ENCODE data around the gene NDUFV3.
"Not testable (repeated sequence)": the region's sequence is repeated elsewhere in the genome, so short reads cannot be mapped to it uniquely, and the experiment has no call there.

NDUFV3 gene

DNA sequence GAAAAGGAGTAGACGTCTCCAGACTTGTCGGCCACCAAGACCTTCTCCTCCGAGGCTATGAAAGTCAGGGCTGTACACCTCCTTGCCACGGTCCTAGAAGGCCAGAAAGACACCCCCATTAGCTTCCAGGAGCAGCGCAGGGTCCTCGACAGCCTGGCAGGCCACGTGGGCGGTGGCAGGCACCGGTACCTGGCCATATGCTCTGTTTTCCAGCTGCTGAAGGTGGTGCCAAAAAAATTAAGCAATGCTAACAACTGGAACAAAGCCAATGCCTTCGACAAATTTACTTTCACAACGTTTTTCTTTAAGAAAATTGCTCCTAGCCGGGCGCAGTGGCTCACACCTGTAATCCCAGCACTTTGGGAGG is 29.6 kb upstream of the NDUFV3 start:
- no peak for DNase-seq
- Mint-ChIP-seq H3K4me1 (ENCODE audit: low read depth) (peaks cover 32% of the 10 kb centered on the region), H3K4me3 (no peak overlapping the region), H3K9me3 (no peaks in the 10 kb centered on the region), H3K36me3 (ENCODE audit: low read depth) (peaks cover 94% of the 10 kb centered on the region), H3K27ac (no peak overlapping the region), H3K27me3 (no peaks in the 10 kb centered on the region)

DNA sequence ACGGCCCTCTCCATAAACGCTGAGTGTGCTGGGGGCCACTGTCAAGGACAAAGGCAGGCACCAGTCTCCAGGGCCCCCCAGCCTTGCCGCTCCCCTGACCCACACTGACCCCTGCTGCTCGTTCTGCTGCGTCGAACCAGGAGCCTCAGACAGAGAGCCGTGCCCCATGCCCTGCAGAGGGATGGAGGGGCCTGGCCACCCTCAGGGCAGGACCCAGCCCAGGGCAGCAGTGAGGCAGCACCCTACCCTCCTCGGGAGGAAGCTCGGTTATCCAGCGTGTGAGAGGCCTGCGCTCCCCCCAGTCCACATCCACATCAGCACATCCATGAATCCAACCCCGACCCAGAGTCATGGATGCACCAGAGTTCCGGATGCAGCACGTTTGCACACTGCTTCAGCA is 28.8 kb upstream of the NDUFV3 start:
- Mint-ChIP-seq H3K36me3 (ENCODE audit: low read depth) (peaks cover 94% of the 10 kb centered on the region), H3K9me3 (no peaks in the 10 kb centered on the region)

GRCh38 chr21:42864815-42865775 is 28.0 kb upstream of the NDUFV3 start:
- no peak for DNase-seq
- Mint-ChIP-seq H3K4me1 (ENCODE audit: low read depth) (peaks cover 36% of the 10 kb centered on the region), H3K4me3 (no peak overlapping the region), H3K27ac (no peak overlapping the region), H3K27me3 (no peaks in the 10 kb centered on the region), H3K9me3 (no peaks in the 10 kb centered on the region), H3K36me3 (ENCODE audit: low read depth) (peaks cover 94% of the 10 kb centered on the region)

More for the DNA sequence above, 28.8 kb upstream of the NDUFV3 start:
- Mint-ChIP-seq H3K27me3 (no peaks in the 10 kb centered on the region), H3K4me3 (no peak overlapping the region), H3K4me1 (ENCODE audit: low read depth) (peaks cover 34% of the 10 kb centered on the region), H3K27ac (no peak overlapping the region)
- no peak for DNase-seq

GRCh38 chr21:42865776-42866160 is 27.3 kb upstream of the NDUFV3 start:
- Mint-ChIP-seq H3K9me3 (no peaks in the 10 kb centered on the region), H3K27ac (no peak overlapping the region), H3K36me3 (ENCODE audit: low read depth) (peaks cover 94% of the 10 kb centered on the region), H3K4me3 (no peak overlapping the region), H3K4me1 (ENCODE audit: low read depth) (peaks cover 36% of the 10 kb centered on the region), H3K27me3 (no peaks in the 10 kb centered on the region)
- DNase-seq = no peak

DNA sequence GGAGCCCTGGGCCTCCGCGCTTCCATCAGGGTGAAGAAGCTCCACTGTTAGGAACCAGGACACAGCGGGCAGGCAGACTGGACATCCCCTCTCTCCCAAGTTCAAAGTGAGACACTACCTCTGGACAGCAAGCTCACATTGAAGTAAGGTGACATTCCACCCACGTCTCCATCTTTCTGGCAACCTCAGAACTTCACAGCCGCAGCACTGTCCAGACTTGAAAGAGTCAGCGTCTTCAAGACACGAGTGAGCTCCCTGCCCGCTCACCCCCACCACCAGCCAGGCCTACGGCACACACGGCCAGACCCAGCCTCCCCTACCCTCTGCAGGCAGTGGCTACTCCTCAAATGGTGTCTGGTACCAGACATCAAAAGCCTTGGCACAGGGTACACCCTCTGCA is 24.9 kb upstream of the NDUFV3 start:
- H3K27me3 Mint-ChIP-seq = no peaks in the 10 kb centered on the region
- H3K36me3 Mint-ChIP-seq (ENCODE audit: low read depth) = peaks cover 97% of the 10 kb centered on the region
- H3K4me3 Mint-ChIP-seq = no peak overlapping the region
- no peak for DNase-seq
- no peaks in the 10 kb centered on the region for H3K9me3 Mint-ChIP-seq
- H3K4me1 Mint-ChIP-seq (ENCODE audit: low read depth) = peaks cover 37% of the 10 kb centered on the region
- H3K27ac Mint-ChIP-seq = peak overlapping the region; percentile 62

- Mint-ChIP-seq H3K9me3 (no peaks in the 10 kb centered on the region), H3K27ac (no peak overlapping the region), H3K27me3 (no peaks in the 10 kb centered on the region), H3K4me1 (ENCODE audit: low read depth) (peaks cover 24% of the 10 kb centered on the region), H3K36me3 (ENCODE audit: low read depth) (peaks cover 100% of the 10 kb centered on the region), H3K4me3 (no peak overlapping the region)
- DNase-seq = no peak
These were observed 20.0 kb upstream of the NDUFV3 start for GRCh38 chr21:42873096-42873495.

GRCh38 chr21:42875811-42876210 is 17.3 kb upstream of the NDUFV3 start:
- not testable (repeated sequence) for H3K27me3 Mint-ChIP-seq, H3K4me3 Mint-ChIP-seq, DNase-seq, H3K9me3 Mint-ChIP-seq
- peaks cover 97% of the 10 kb centered on the region for H3K36me3 Mint-ChIP-seq (ENCODE audit: low read depth)
- peaks cover 32% of the 10 kb centered on the region for H3K4me1 Mint-ChIP-seq (ENCODE audit: low read depth)
- peak overlapping the region; percentile 40 for H3K27ac Mint-ChIP-seq

DNA sequence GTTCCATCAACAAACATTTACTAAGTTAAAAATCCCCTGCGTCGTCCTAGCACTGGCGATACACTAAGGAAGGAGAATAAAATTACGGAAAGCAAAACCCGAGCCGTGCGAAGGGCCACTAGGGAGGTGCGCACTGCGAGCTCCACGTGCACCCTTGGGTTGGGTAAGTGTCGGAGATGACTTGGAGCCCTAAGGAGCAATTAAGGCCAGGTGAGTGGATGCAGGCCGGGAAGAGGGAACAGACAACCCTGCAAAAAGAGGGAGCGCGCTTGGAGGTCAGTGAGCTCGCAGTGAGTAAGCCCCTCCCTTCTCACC is 14.5 kb upstream of the NDUFV3 start:
- Mint-ChIP-seq H3K36me3 (ENCODE audit: low read depth) (peaks cover 69% of the 10 kb centered on the region), H3K9me3 (no peaks in the 10 kb centered on the region), H3K27ac (peak overlapping the region; percentile 94), H3K27me3 (no peaks in the 10 kb centered on the region), H3K4me1 (ENCODE audit: low read depth) (peaks cover 33% of the 10 kb centered on the region), H3K4me3 (peak overlapping the region; percentile 92)
- no peak for DNase-seq

DNA sequence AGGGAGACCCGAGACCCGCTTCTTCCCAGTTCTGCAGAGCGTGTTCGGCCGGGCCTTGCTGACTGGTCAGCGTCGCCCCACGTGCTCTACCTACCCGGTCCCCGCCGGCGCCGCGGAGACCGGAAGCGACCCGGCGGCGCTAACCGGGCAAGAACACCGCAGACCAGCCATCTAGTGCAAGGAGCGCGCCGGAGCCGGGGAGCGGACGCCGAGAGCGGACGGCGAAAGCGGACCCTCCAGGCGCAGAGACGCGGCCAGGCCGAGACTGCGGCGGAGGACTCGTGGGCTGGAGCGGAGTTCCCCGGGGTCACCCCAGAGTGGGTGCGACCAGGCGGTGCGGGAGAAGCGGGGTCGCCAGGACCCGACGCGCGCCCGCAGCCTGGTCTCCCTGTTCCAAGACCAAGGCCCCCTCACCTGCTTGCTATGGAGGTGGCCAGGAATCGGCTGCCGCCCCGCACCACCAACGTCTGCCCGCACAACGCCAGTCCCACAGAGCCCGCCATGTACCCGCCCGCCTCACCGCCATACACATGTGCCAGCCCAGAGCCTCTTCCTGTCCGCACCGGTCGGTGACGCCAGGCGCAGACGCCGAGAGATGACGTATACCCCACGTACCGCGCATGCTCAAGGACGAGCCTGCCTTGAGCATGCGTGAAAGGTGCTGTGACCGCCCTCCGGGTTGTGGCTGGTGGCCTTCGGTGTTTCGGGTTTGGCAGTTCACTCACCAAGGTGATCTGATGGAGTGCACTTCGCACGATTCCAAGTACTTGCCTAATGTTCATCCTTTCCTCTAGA is 13.9 kb upstream of the NDUFV3 start, which contains the start of gene WDR4:
Gene WDR4, minus strand, starts transcription at position 547 of the 795 bp plus-strand sequence. Its CDS starts 44 bp downstream, at position 503.
- H3K27me3 Mint-ChIP-seq = no peaks in the 10 kb centered on the region
- peak; percentile 99 for DNase-seq
- peak within 1 kb of the TSS; percentile 92 for H3K4me3 Mint-ChIP-seq
- H3K27ac Mint-ChIP-seq = peak within 1 kb of the TSS; percentile 94
- H3K9me3 Mint-ChIP-seq = no peaks in the 10 kb centered on the region
- H3K4me1 Mint-ChIP-seq (ENCODE audit: low read depth) = peaks cover 33% of the 10 kb centered on the region
- H3K36me3 Mint-ChIP-seq (ENCODE audit: low read depth) = peaks cover 63% of the 10 kb centered on the region

DNA sequence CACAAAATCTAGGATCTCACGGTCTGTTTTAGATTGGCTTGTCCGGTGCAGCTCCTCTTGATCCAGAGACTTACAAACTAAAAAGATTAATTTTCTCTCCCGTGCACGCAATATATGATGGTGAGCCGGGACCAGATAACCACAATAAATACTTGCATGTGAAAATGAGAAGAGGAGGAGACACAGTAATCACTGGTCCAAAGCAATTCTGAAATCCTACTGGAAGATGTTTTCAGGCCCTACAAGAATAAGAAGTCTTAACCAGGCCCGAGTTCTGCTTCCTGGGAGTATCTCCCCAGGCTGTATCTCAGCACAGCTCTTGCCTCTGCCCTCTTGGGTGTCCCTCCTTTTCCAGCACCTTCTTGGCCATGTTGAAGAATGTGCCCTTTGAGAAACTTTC is 12.8 kb upstream of the NDUFV3 start:
- Mint-ChIP-seq H3K4me1 (ENCODE audit: low read depth) (peaks cover 29% of the 10 kb centered on the region), H3K9me3 (no peaks in the 10 kb centered on the region), H3K27me3 (no peaks in the 10 kb centered on the region), H3K27ac (peak overlapping the region; percentile 94), H3K36me3 (ENCODE audit: low read depth) (peaks cover 51% of the 10 kb centered on the region), H3K4me3 (peak overlapping the region; percentile 92)
- DNase-seq = no peak

GRCh38 chr21:42883921-42884320 is 9.2 kb upstream of the NDUFV3 start:
- H3K27me3 Mint-ChIP-seq = no peaks in the 10 kb centered on the region
- DNase-seq = no peak
- H3K9me3 Mint-ChIP-seq = no peaks in the 10 kb centered on the region
- no peak overlapping the region for H3K27ac Mint-ChIP-seq
- no peak overlapping the region for H3K4me3 Mint-ChIP-seq
- peaks cover 19% of the 10 kb centered on the region for H3K4me1 Mint-ChIP-seq (ENCODE audit: low read depth)
- peaks cover 16% of the 10 kb centered on the region for H3K36me3 Mint-ChIP-seq (ENCODE audit: low read depth)

DNA sequence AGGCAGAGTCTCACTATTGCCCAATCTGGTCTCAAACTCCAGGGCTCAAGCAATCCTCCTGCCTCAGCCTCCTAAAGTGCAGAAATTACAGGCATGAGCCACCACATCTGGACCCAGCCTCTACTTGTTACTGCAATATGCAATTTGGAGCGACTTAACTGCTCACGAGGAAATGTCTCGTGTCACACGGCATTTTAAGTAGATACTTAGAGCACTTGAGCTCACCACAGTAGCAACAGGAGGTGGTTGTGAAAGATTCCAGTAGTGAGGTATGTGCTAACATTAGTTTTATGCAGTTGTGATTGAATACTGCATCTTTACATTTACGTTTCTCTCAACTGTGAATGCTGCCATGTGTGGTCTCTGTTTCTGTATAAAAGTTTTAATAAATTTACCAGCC is 5.8 kb upstream of the NDUFV3 start:
- H3K4me3 Mint-ChIP-seq = no peak overlapping the region

GRCh38 chr21:42892582-42892930 is 553 bp upstream of the NDUFV3 start:
- H3K27ac Mint-ChIP-seq = peak overlapping the region; percentile 92
- H3K4me3 Mint-ChIP-seq = peak overlapping the region; percentile 88
- H3K36me3 Mint-ChIP-seq (ENCODE audit: low read depth) = peaks cover 23% of the 10 kb centered on the region
- DNase-seq = no peak
- peaks cover 17% of the 10 kb centered on the region for H3K4me1 Mint-ChIP-seq (ENCODE audit: low read depth)
- no peaks in the 10 kb centered on the region for H3K27me3 Mint-ChIP-seq
- H3K9me3 Mint-ChIP-seq = no peaks in the 10 kb centered on the region

More for the DNA sequence above, 5.8 kb upstream of the NDUFV3 start:
- H3K36me3 Mint-ChIP-seq (ENCODE audit: low read depth) = no peaks in the 10 kb centered on the region
- no peaks in the 10 kb centered on the region for H3K9me3 Mint-ChIP-seq
- no peak overlapping the region for H3K27ac Mint-ChIP-seq
- DNase-seq = no peak
- peaks cover 2% of the 10 kb centered on the region for H3K4me1 Mint-ChIP-seq (ENCODE audit: low read depth)
- H3K27me3 Mint-ChIP-seq = no peaks in the 10 kb centered on the region

- Mint-ChIP-seq H3K36me3 (ENCODE audit: low read depth) (peaks cover 72% of the 10 kb centered on the region), H3K27ac (no peak overlapping the region), H3K27me3 (no peaks in the 10 kb centered on the region), H3K4me3 (no peak overlapping the region), H3K9me3 (no peaks in the 10 kb centered on the region), H3K4me1 (ENCODE audit: low read depth) (peaks cover 14% of the 10 kb centered on the region)
- no peak for DNase-seq
These were observed 7.3 kb downstream of the NDUFV3 start for GRCh38 chr21:42900446-42900845.

GRCh38 chr21:42903817-42904216 is 10.7 kb downstream of the NDUFV3 start:
- Mint-ChIP-seq H3K27me3 (no peaks in the 10 kb centered on the region), H3K9me3 (no peaks in the 10 kb centered on the region), H3K4me3 (no peak overlapping the region), H3K27ac (no peak overlapping the region), H3K36me3 (ENCODE audit: low read depth) (peaks cover 81% of the 10 kb centered on the region), H3K4me1 (ENCODE audit: low read depth) (peaks cover 2% of the 10 kb centered on the region)
- no peak for DNase-seq
